Nephron progenitor cell (in vitro differentiated cells): ENCODE data around the gene ST6GALNAC2.

Experiments used
- DNase-seq: peaks from one replicate; pipeline ENCODE4 v3.0.0; 2021
- H3K27ac Mint-ChIP-seq: 2 replicates; pipeline ENCODE4 v1.8.0; 2021; ENCODE audit warnings: mild to moderate bottlenecking, moderate library complexity, mixed read lengths
- H3K27me3 Mint-ChIP-seq: 2 replicates; pipeline ENCODE4 v1.8.0; 2021; ENCODE audit warnings: mild to moderate bottlenecking, low read depth, mixed read lengths; ENCODE audit not compliant: poor library complexity
- H3K36me3 Mint-ChIP-seq: 2 replicates; pipeline ENCODE4 v1.8.0; 2021; ENCODE audit warnings: low read depth, mixed read lengths
- H3K4me1 Mint-ChIP-seq: 2 replicates; pipeline ENCODE4 v1.8.0; 2021; ENCODE audit warnings: mixed read lengths
- H3K4me3 Mint-ChIP-seq: 2 replicates; pipeline ENCODE4 v1.8.0; 2021; ENCODE audit warnings: mild to moderate bottlenecking, moderate library complexity, mixed read lengths
- H3K9me3 Mint-ChIP-seq: 2 replicates; pipeline ENCODE4 v1.8.0; 2021; ENCODE audit warnings: mild to moderate bottlenecking, moderate library complexity, mixed read lengths
- TF ChIP-seq, protein P1 (sequence below): fragments of 200-600 bp; sonication (generic); IDR thresholded peaks from 2 replicates; pipeline ENCODE4 v1.5.0; 2021; ENCODE audit warnings: antibody characterized with exemption

The ST6GALNAC2 gene

DNA sequence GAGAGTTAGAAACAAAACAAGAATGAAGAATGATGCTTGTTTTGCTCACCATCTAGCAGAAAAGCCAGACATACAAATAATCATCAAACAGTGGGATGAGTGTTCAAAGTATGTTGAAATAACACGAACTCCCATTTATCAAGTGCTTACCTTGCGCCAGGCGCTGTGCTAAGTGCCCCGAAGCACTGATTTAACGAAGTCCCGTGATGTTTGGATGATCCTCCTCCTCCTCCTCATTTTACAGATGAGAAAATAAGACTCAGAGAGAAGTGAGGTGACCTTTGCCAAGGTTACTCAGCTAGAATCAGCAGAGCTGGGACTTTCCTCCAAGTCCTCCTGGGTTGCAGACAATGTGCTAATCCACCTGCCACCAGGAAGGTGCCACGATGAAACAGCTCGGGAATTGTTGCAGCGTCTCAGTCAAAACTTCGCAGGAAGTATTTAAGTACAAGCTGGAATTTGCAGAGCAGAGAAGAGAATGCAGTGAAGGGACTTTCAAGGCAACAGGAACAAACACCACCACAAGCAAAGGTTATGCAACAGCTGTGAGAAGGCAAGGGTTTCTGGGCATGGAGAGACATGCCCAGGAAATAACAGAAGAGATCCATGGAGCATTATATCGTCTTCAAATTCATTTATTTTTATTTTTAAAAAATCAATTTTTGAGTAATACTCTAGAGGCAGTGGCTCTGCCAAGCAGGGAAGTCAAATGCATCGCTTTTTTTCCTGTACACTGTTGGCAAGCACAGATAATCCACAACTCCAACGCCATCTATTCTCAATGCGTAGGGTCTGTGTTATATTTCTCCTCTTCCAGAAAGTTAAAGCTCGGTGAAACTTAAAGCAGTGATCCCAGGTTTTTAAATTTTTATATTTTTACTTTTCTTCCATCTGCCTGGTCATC, 34.7 kb downstream of the ST6GALNAC2 start:
- TF ChIP-seq, protein P1, sequence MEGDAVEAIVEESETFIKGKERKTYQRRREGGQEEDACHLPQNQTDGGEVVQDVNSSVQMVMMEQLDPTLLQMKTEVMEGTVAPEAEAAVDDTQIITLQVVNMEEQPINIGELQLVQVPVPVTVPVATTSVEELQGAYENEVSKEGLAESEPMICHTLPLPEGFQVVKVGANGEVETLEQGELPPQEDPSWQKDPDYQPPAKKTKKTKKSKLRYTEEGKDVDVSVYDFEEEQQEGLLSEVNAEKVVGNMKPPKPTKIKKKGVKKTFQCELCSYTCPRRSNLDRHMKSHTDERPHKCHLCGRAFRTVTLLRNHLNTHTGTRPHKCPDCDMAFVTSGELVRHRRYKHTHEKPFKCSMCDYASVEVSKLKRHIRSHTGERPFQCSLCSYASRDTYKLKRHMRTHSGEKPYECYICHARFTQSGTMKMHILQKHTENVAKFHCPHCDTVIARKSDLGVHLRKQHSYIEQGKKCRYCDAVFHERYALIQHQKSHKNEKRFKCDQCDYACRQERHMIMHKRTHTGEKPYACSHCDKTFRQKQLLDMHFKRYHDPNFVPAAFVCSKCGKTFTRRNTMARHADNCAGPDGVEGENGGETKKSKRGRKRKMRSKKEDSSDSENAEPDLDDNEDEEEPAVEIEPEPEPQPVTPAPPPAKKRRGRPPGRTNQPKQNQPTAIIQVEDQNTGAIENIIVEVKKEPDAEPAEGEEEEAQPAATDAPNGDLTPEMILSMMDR: no peak
- Mint-ChIP-seq H3K27me3 (peaks cover 23% of the 10 kb centered on the region), H3K27ac (no peak overlapping the region), H3K4me3 (no peak overlapping the region), H3K4me1 (peaks cover 13% of the 10 kb centered on the region), H3K9me3 (no peaks in the 10 kb centered on the region), H3K36me3 (no peaks in the 10 kb centered on the region)
- DNase-seq: no peak

DNA sequence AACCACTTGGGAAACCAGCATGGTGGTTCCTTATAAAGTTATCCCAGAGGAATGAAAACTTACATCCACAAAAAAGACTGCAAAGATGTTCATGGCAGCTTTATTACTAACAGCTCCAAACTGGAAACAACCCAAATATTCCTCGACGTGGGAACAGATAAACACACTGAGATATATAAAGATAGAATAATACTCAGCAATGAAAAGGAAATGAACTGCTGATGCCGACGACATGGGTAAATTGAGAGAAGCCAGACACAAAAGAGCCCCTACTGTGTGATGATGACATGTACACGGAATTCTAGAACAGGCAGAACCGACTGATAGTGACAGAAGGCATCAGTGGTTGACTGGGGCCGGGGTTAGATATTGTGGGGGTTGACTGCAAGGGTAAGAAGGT, 36.1 kb downstream of the ST6GALNAC2 start:
- peaks cover 30% of the 10 kb centered on the region for H3K27me3 Mint-ChIP-seq
- H3K4me3 Mint-ChIP-seq: no peak overlapping the region
- TF ChIP-seq, protein P1: no peak
- no peak overlapping the region for H3K27ac Mint-ChIP-seq
- no peaks in the 10 kb centered on the region for H3K9me3 Mint-ChIP-seq
- DNase-seq: no peak
- H3K4me1 Mint-ChIP-seq: peaks cover 13% of the 10 kb centered on the region
- no peaks in the 10 kb centered on the region for H3K36me3 Mint-ChIP-seq

DNA sequence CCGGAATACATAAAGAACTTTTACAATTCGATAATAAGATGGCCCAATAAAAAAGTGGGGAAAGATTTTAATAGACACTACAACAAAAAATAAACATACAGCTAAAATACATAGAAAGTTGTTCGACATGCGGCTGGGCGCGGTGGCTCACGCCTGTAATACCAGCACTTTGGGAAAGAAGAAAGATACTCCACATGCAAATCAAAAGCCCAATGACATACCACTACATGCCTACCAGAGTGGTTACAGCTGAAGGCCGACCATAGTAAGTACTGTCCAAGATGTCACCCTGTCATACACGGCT, 36.5 kb downstream of the ST6GALNAC2 start:
- Mint-ChIP-seq H3K9me3 (no peaks in the 10 kb centered on the region), H3K27me3 (peaks cover 33% of the 10 kb centered on the region), H3K36me3 (no peaks in the 10 kb centered on the region), H3K4me3 (no peak overlapping the region), H3K27ac (no peak overlapping the region), H3K4me1 (peaks cover 14% of the 10 kb centered on the region)
- DNase-seq: no peak
- TF ChIP-seq, protein P1: no peak

DNA sequence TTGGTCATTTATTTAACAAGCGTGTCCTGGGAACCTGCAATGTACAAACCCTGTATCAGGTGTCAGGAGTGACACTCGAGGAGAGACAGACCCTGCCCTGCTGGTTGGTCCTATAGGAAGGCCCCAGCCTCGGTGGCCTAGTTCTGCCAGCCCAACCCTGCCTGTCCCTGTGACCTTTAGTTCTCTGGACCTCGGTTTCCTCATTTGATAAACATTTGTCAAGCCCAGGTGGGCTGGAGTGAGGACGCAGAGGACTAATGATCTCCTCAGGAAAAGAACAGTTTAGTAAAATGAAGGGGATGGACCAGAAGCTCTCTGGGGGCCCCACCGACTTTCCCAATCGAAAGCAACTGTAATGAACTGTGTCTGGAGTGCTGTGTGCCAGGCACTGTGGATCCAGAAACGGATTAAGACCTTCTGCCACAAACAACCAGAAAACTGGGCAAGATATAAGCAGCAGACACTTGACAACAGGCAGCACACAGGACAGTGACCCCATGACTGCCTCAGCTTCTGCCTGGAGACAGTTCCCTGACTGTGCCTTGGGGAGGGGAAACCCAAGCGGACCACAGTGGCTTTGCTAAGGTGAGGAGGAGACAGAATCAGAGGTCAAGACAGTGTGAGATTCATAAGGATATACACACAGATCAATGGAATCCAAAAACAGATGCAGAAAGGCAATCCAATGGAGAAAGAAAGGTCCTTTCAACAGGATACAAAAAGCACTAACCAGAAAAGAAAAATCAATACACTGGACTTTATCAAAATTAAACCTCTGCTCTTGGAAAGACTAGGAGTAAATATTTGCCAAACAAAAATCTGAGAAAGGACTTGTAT, 37.1 kb downstream of the ST6GALNAC2 start:
- H3K27ac Mint-ChIP-seq: no peak overlapping the region
- TF ChIP-seq, protein P1: no peak
- H3K27me3 Mint-ChIP-seq: peaks cover 33% of the 10 kb centered on the region
- H3K36me3 Mint-ChIP-seq: no peaks in the 10 kb centered on the region
- no peaks in the 10 kb centered on the region for H3K9me3 Mint-ChIP-seq
- DNase-seq: no peak
- H3K4me3 Mint-ChIP-seq: no peak overlapping the region
- peaks cover 20% of the 10 kb centered on the region for H3K4me1 Mint-ChIP-seq

DNA sequence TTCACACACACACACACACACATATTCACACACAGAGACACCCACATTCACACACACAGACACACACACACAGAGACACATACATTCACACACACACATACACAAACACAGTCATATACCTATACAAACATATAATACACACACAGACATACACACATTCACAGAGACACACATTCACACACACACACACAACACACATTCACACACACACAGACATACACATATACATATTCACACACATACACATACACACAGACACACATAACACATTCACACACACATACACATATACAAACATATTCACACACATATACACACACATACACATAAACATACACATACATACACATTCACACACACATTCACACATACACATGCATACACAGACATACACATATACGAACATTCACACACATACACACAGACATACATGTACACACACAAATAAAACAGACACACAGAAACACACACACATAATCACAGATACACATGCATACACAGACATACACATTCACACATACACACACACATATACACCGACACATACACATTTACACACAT, 37.9 kb downstream of the ST6GALNAC2 start:
- TF ChIP-seq, protein P1: no peak
- Mint-ChIP-seq H3K4me3 (no peak overlapping the region), H3K27me3 (peaks cover 37% of the 10 kb centered on the region), H3K27ac (no peak overlapping the region), H3K4me1 (peaks cover 28% of the 10 kb centered on the region), H3K36me3 (no peaks in the 10 kb centered on the region), H3K9me3 (no peaks in the 10 kb centered on the region)
- DNase-seq: no peak
